ENCODE results near the gene CYS1. TPM values are rescaled to one million over a fixed set of nuclear protein-coding genes. Genes with fewer than 3 reads are reported as not detected.

Gene CYS1
- total and polyA plus RNA-seq, 2 of the 8 experiments (the other 6 are each of a cell fraction or from before 2014, with no cell fraction given), result 0.09 to 0.13 TPM

- CTCF ChIA-PET (ENCODE audit: partially characterized antibody), result interaction anchor here (0.8 to 7.5 kb wide), 27 partner anchors 8 to 260 kb away, joined by 3 to 46 read pairs (median 5); partner anchors contain the start of gene TAF1B
- TF ChIP-seq CTCF (IDR thresholded peaks at IDR 0.05; ENCODE audit: control extremely low read depth in 1 of 3, insufficient read depth in 1 of 3, low read depth in 1 of 3, low read length in 3 of 3) (peak in 2 of 3 experiments; percentile 42 to 44; a peak in 3 of 4 replicates), RAD21 (IDR thresholded peaks at IDR 0.05 in 1 of 2, conservative IDR thresholded peaks at IDR 0.05 in 1 of 2; ENCODE audit: low read depth in 2 of 2, low read length in 2 of 2) (peak; percentile 59 to 66), SP2 (IDR thresholded peaks at IDR 0.05; ENCODE audit: low read length) (no peak), MAFK (IDR thresholded peaks at IDR 0.05; ENCODE audit: low read depth, low read length) (no peak), ATF3 (IDR thresholded peaks at IDR 0.05; ENCODE audit: insufficient read depth, low read depth, low read length) (no peak), ATF2 (IDR thresholded peaks at IDR 0.05; ENCODE audit: low read length) (no peak), RBBP5 (IDR thresholded peaks at IDR 0.05; ENCODE audit: borderline replicate concordance, low read depth, low read length) (no peak)
- no peak overlapping the region for H4K8ac ChIP-seq (ENCODE audit: extremely low read depth, insufficient read depth, low read length)
These were observed 51.7 kb downstream of the CYS1 start for GRCh38 chr2:10028407-10028987.

More at GRCh38 chr2:10028407-10028987, 51.7 kb downstream of the CYS1 start:
- DNase-seq (ENCODE audit: low read depth in 1 of 2, low spot score in 2 of 2), result no peak
- peak overlapping the region; percentile 49 for H4K91ac ChIP-seq (replicated peaks; ENCODE audit: insufficient read length, low read length)
- peaks cover 0 to 17% (median 7%) of the 10 kb centered on the region in 4 experiments; a peak in 6 of 7 replicates for H3K4me1 ChIP-seq (replicated peaks in 1 of 4; ENCODE audit: control insufficient read depth in 3 of 4, insufficient read depth in 4 of 4, low read length in 3 of 4)
- no peaks in the 10 kb centered on the region for H3K79me1 ChIP-seq (ENCODE audit: low read depth, low read length)
- no peaks in the 10 kb centered on the region for H4K20me1 ChIP-seq (replicated peaks in 1 of 2; ENCODE audit: control insufficient read depth in 1 of 2, insufficient read depth in 2 of 2, low read length in 2 of 2)
- no peaks in the 10 kb centered on the region for H3K9me3 ChIP-seq (ENCODE audit: insufficient read depth in 2 of 2, low read depth in 1 of 2, low read length in 1 of 2)
- H3K4ac ChIP-seq (replicated peaks; ENCODE audit: insufficient read length, low read depth, low read length), result no peak overlapping the region
- WGBS, 2 experiments (ENCODE audit: extremely low coverage in 1 of 2, insufficient coverage in 1 of 2, insufficient read length in 1 of 2, insufficient replicate concordance in 2 of 2, low coverage in 1 of 2, low lambda C conversion rate in 2 of 2, missing lambda C conversion rate in 1 of 2), result 78% methylated on average over 15 of the region's 16 CpGs; no CpG with 5 or more reads in 1 of the 2 experiments
- H3K79me2 ChIP-seq (ENCODE audit: control insufficient read depth in 1 of 2, insufficient read depth in 2 of 2, low read length in 2 of 2), result no peaks in the 10 kb centered on the region
- H4K5ac ChIP-seq (ENCODE audit: insufficient read length, low read depth, low read length), result no peak overlapping the region
- POLR2A ChIA-PET (ENCODE audit: partially characterized antibody), result interaction anchor here (1.6 to 1.8 kb wide), 3 partner anchors 8 to 12 kb away, joined by 4 to 7 read pairs (median 4); no protein-coding TSS in a partner anchor
- H3K27me3 ChIP-seq (replicated peaks in 1 of 4; ENCODE audit: control insufficient read depth in 3 of 4, extremely low read depth in 1 of 4, insufficient read depth in 3 of 4, low read length in 3 of 4), result no peaks in the 10 kb centered on the region
- no peak overlapping the region for H2BK15ac ChIP-seq (ENCODE audit: low read length)
- no peak overlapping the region for H3K27ac ChIP-seq (ENCODE audit: low read depth, low read length)
- no peaks in the 10 kb centered on the region for H3K36me3 ChIP-seq (ENCODE audit: control insufficient read depth in 2 of 4, insufficient read depth in 4 of 4, low read length in 3 of 4)
- no peak overlapping the region for H3K56ac ChIP-seq (replicated peaks; ENCODE audit: insufficient read length, low read depth, low read length)
- H2BK5ac ChIP-seq (ENCODE audit: low read depth, low read length), result 0 out of 2 replicates have a peak overlapping the region, but pooled peaks have one; percentile 15
- H2AK5ac ChIP-seq (ENCODE audit: low read depth, low read length), result no peak overlapping the region
- H2AFZ ChIP-seq (ENCODE audit: low read length), result no peak overlapping the region
- H2BK120ac ChIP-seq (replicated peaks; ENCODE audit: low read depth, low read length), result no peak overlapping the region
- H3K23ac ChIP-seq (ENCODE audit: insufficient read length), result no peak overlapping the region
- no peak overlapping the region for H3K9ac ChIP-seq (replicated peaks in 1 of 4; ENCODE audit: extremely low read depth in 1 of 4, low read depth in 3 of 4, low read length in 3 of 4)
- H2BK20ac ChIP-seq (ENCODE audit: low read length), result no peak overlapping the region
- no peak overlapping the region for H3K4me2 ChIP-seq (ENCODE audit: insufficient read depth in 1 of 2, low read depth in 2 of 2, low read length in 2 of 2)
- peak overlapping the region; percentile 60; the same call in 1 of the 2 replicates for H3K18ac ChIP-seq (ENCODE audit: extremely low read depth, low read length)
- H3K4me3 ChIP-seq (ENCODE audit: extremely low read depth in 1 of 4, insufficient read depth in 2 of 4, low read depth in 3 of 4, low read length in 4 of 4), result no peak overlapping the region
- no peak for FAIRE-seq
- H3K23me2 ChIP-seq (ENCODE audit: low read depth, low read length), result no peaks in the 10 kb centered on the region
- peak overlapping the region; percentile 97; the same call in 1 of the 2 replicates for H2BK12ac ChIP-seq (ENCODE audit: low read depth, low read length)
- H3K14ac ChIP-seq (ENCODE audit: insufficient read length), result no peak overlapping the region

Measured in H1 (cell line).